GM12872 (cell line): ENCODE results near the gene ADAMTS7.

ENCODE experiments used
- TF ChIP-seq, protein P1 (sequence below): IDR thresholded peaks from 3 replicates; pipeline ENCODE4 v1.5.1; 2011; ENCODE audit warnings: low read depth, mild to moderate bottlenecking, low read length, moderate library complexity; ENCODE audit not compliant: insufficient read depth

The ADAMTS7 gene

DNA sequence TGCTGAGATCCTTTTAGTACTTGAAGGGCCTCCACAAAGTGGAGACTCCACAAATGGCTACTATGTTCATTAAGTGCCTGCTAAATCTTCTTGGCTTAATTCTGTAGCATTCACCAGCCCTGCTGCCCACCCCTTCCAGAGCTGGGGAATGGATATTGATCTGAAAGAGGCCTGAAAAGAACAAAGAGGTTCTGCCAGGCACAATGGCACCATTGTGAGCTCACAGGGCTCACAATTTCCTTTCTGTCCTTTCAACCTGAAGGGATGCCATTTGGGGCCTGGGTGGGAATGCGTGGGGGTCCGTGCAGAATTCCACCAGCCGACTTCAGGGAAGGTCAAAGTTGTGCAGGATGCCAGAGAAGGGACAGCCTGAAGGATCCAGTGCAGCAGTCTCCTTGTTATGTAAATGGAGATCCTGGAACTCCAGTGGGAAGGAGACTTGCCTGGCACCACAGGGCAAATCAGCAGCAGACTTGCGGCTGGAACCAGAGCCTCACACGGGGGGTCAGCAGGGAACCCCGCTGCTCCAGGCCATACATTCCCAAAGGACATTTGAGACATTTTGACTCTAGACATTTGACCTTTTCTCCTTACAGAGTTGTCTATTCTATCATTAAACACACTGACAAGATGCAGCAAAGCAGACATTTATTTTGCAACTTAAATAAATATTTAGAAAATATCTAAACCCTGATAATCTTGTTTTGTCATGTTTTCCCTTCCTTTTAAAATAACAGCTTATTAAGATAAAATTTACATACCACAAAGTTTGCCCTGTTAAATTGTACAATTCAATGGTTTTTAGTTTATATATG, 39.9 kb upstream of the ADAMTS7 start:
- TF ChIP-seq, protein P1, sequence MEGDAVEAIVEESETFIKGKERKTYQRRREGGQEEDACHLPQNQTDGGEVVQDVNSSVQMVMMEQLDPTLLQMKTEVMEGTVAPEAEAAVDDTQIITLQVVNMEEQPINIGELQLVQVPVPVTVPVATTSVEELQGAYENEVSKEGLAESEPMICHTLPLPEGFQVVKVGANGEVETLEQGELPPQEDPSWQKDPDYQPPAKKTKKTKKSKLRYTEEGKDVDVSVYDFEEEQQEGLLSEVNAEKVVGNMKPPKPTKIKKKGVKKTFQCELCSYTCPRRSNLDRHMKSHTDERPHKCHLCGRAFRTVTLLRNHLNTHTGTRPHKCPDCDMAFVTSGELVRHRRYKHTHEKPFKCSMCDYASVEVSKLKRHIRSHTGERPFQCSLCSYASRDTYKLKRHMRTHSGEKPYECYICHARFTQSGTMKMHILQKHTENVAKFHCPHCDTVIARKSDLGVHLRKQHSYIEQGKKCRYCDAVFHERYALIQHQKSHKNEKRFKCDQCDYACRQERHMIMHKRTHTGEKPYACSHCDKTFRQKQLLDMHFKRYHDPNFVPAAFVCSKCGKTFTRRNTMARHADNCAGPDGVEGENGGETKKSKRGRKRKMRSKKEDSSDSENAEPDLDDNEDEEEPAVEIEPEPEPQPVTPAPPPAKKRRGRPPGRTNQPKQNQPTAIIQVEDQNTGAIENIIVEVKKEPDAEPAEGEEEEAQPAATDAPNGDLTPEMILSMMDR: no peak

DNA sequence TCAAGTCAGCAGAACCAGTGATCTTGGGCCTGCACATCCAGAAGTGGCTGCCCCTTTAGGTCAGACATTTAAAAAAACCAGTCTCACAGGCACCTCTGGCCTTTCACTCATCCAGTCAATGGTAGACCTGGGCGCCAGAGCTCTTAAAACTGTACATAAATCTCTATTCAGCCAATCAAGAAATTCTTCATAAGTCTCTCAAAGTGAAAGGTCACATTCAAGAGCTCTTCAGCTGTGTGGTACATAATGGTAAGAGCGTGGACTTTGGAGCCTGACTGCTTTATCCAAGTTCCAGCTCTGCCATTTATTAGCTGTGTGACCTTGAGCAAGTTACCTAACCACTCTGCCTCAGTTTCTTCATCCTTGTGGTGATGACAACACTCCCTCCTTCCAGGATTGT, 39.1 kb upstream of the ADAMTS7 start:
- TF ChIP-seq, protein P1: no peak

DNA sequence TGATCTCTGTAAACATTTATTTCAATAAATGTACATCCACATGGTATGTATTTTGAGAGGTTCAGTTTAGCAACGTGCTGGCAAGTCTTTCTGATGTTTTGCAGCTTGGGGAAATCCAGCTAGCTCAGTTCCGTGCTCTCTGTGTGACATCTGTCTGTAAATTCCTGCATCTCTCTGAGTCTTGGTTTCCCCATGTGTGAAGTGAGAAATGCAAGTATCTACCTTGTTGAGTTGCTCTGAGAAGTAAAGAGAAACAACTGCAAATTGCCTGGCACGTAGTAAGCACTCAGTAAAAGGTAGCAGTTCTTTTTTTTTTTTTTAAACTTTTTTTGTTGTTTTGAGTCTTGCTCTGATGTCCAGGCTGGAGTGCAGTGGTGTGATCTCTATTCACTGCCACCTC, 31.3 kb upstream of the ADAMTS7 start:
- TF ChIP-seq, protein P1: no peak

DNA sequence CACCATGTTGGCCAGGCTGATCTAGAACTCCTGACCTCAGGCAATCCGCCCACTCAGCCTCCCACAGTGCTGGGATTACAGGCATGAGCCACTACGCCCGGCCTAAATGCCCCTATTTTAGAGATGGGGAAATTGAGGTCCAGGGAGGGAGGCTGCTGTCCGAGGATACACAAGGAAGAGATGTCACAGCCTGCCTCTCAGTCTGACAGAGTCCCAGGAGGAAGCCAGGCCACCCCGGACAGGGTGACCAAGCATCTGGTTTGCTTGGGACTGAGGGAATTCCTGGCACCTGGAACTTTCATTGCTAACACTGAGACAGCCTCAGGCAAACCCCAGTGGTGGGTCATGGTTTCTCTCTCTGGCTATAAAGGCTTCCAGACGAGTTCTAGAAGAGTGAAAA, 30.6 kb upstream of the ADAMTS7 start:
- TF ChIP-seq, protein P1: no peak

DNA sequence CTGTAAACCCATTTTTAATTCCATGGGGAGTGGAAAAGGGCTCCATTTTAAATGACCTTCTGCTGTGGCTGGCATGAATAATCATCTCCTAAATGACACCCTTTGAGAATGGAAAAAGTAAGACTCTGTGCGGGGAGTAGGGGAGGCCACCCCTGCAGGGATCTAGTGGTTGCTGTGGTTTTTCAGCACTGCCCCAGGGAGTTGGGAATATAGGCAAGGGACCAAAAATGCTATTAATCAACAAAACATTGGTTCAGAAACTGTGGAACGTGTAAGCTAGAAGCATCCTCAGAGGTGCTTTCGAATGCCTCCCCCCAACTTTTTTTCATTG, 30.1 kb upstream of the ADAMTS7 start:
- TF ChIP-seq, protein P1: no peak

DNA sequence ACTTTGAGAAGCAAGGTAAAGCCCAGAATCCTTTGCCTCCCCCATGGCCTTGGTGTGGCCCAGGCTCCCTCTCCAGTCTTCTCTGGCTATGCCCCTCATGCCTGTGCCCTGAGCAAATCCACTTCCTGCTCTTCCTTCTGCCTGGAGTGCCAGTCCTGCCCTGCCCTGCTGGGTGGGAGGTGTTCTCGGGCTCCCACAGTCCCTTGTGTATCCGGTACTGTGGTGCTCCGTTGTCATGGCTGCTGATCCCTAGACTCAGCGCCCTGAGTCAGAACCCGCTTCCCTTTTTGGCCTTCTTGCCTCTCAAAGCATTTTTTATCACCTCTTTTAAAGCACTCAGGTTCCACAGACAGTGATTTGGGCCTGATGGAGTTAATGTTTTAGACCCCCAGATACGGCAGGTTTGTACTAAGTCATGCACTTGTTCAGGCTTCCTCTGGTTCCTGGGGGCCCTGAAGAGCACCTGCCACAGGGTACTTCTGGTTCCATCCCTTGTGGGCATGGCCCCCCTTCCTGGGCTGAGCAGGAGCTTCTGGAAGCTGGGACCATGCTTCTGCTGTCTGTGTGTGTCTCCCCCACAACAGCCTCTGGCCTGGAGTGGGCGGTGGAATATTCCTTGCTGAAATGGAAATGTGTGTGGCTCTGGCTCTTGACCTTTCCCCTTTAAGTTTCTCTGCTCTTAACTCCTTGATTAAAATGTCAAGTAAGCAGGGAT, 29.6 kb upstream of the ADAMTS7 start:
- TF ChIP-seq, protein P1: no peak

DNA sequence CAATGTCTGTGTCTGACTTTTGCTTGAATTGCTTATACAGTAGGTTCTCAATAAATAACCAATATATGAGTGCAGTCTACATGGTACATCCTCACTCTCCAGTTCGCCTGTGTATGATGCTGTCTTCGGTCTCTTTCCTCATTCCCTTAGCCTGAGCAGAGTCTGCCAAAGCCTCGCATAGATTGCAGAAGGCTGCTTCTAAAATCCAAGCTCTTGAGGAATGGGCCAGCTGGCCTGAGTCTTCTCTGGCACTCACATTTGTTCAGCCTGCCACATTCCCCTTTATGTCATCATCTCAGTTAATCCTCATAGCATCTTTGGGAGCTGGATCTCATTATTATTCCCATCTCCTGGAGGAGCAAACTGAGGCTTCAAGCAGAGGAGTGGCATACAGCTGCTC, 27.2 kb upstream of the ADAMTS7 start:
- TF ChIP-seq, protein P1: no peak
